ENCODE measurements around the gene WDFY4.

DNA sequence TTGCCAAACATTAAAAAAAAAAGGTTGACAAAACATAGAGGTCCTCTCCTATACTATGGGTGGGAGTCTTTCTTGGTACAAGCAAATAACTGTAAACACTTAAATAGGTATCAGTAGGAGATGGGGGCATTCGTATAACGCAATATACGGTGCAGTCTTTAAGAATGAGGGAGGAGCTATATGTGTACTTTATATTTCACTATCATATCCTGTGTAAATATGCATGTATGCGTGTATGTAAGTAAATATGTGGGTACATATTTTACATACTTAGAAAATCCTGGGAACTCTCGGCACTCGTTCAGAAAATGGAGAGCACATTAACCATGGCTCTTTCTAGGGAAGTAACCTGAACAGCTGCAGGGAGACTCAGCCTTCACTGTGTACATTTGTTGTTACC, 337.0 kb downstream of the WDFY4 start:
- TF ChIP-seq CTCF (conservative IDR thresholded peaks at IDR 0.05 in 1 of 2, IDR thresholded peaks at IDR 0.05 in 1 of 2; ENCODE audit: extremely low read depth in 1 of 2, insufficient read depth in 1 of 2, low read depth in 1 of 2, low read length in 2 of 2): no peak
- TF ChIP-seq EZH2 (IDR thresholded peaks at IDR 0.05; ENCODE audit: borderline replicate concordance, low read length): no peak

Measured in mammary epithelial cell (primary cell).